ENCODE data around the gene HSPBP1.
A peak's percentile ranks its signal among the peaks of the same experiment; 100 is the strongest.

The HSPBP1 gene

DNA sequence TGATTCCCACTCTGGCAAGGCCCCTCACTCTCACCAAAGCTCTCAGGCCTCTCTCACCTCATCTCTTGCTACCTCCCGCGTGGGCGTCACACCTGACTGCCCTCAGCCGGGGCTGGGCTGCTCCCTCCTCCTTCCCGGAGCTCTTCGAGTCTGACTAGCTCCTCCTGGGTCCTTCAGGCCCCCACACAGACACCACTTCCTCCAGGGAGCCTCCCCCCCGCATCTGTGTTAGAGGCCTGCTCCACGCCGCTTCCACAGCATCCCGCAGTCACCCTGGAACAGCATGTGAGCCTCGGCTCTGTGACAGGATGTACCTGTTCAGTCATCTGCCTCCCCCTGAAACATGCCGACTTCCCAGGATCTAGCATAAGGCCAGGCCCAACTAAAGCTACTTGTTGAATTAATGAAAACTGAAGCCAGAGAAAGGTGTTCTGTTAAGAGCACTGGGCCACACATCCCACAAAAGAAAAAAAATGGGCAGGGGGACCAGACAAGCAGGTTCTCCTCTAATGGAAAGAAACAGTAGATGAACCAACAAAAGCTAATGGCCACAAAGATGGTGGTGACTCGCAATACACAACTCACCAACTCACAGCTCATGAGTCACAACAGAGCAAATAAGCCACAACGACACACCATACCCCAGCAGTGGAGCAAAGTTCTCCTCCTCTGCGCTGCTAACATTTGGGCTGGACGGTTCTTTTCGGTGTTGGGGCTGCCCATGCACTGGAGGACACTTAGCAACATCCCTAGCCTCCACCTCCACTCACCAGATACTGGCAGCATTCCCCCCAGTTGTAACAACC lies 24.1 kb downstream of the HSPBP1 start:
- Mint-ChIP-seq H3K4me1 (peaks cover 79% of the 10 kb centered on the region), H3K36me3 (peaks cover 74% of the 10 kb centered on the region), H3K4me3 (peak overlapping the region; percentile 99), H3K27ac (peak overlapping the region; percentile 99), H3K9me3 (no peaks in the 10 kb centered on the region)
- DNase-seq (ENCODE audit: low spot score in 2 of 2) (peak; percentile 32 to 71), ATAC-seq (peak; percentile 47)

DNA sequence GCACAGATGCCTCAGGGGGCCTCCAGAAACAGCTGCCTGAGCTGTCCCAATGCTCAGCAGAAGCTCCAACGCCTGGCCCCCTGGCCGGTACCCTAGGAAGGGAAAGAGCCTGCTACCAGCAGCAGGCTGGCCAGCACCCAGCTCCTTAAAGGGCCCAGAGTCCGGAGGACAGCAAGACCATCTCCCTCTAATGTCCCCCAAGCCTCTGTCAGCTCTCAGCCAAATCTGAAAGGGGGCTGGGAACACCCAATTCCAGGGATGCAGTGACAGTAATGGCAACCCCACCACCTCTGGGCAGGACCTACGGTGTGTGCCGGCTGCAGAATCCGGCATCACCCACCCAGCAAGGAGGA lies 25.3 kb downstream of the HSPBP1 start:
- Mint-ChIP-seq H3K9me3 (no peaks in the 10 kb centered on the region), H3K36me3 (peaks cover 84% of the 10 kb centered on the region), H3K4me3 (peak overlapping the region; percentile 99), H3K4me1 (peaks cover 75% of the 10 kb centered on the region), H3K27ac (peak overlapping the region; percentile 99)
- no peak for ATAC-seq
- DNase-seq (ENCODE audit: low spot score in 2 of 2), result no peak

DNA sequence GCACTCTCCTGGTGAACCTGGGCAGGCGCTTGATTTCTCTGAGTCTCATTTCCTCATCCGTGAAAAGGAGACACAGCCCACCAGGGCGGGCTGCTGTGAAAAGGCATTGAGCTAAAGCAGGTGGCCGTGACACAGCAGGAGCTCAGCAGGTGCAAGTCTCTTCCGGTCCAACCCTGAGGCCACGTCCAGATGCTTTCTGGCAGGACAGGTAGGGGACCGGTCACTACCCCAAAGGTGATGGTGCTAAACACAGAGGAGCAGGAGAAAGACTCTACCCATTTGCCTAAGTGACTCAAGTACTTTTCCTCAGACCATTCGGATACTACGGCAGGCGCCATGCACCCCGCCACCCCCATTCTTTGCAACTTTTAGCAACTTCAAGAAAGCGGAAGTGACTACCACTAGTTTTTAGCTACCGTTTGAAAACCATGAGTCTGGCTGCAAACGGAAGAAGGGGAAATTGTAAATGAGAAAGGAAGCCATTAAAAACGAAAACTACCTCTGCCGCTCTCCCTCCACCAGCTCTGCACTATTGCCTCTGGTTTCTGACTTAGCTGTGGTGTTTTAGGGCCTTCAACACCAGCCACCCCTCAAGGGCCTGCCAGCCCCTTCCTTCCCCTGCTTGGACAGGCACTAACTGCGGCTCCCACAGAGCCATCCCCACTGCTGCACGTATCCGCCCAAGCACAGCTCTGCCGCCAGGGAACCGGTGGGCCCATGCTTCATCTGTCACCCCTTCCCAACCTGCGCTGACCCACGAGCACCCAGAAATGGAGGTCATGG lies 25.9 kb downstream of the HSPBP1 start:
- H3K36me3 Mint-ChIP-seq, result peaks cover 84% of the 10 kb centered on the region
- H3K4me1 Mint-ChIP-seq, result peaks cover 75% of the 10 kb centered on the region
- ATAC-seq, result peak; percentile 33

DNA sequence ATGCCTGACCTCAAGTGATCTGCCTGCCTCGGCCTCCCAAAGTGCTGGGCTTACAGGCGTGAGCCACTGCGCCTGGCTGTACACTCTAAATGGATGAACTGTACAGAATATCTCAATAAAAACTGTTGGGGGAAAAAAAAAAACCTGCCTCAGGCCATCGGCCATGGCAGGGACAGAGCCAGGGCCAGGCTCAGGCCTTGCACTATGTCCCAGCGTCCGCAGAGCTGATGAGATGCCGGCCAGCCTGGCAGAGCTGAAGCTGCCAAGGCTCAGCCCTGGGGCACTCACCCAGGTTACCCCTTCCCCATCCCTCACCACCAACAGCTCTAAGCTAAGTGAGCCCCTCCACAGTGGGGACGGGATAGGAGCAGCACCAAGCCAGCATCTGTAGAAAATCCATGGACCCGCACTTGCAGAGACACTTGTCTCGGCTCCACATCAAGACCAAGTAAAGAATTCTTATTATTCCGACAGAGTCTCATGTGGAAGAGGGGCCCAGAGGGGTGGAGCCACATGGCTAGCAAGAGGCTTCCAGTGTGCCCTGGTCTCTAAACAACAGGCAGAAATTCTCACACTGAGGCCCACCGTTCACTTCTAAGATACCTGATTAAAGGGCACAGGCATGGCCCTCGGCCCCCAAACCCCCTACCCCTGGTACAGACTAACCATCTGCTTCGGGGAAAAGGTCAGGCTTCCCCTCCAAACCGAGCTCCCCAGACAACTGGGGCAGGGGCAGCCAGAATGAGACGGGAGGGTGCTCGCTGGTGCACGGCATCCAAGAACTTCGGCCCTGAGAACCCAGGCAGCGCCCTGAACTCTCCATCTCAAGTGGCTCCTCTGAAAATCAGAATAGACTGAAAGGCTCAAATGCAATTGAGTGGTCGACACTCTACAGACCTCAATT lies 26.9 kb downstream of the HSPBP1 start:
- Mint-ChIP-seq H3K4me3 (peak overlapping the region; percentile 99), H3K4me1 (peaks cover 86% of the 10 kb centered on the region), H3K27ac (peak overlapping the region; percentile 99), H3K9me3 (no peaks in the 10 kb centered on the region), H3K36me3 (peaks cover 86% of the 10 kb centered on the region)
- ATAC-seq, result no peak
- no peak for DNase-seq (ENCODE audit: low spot score in 2 of 2)

More for the DNA sequence above, 25.9 kb downstream of the HSPBP1 start:
- Mint-ChIP-seq H3K27ac (peak overlapping the region; percentile 99), H3K9me3 (no peaks in the 10 kb centered on the region), H3K4me3 (peak overlapping the region; percentile 99)
- DNase-seq (ENCODE audit: low spot score in 2 of 2), result peak; percentile 31 to 80

DNA sequence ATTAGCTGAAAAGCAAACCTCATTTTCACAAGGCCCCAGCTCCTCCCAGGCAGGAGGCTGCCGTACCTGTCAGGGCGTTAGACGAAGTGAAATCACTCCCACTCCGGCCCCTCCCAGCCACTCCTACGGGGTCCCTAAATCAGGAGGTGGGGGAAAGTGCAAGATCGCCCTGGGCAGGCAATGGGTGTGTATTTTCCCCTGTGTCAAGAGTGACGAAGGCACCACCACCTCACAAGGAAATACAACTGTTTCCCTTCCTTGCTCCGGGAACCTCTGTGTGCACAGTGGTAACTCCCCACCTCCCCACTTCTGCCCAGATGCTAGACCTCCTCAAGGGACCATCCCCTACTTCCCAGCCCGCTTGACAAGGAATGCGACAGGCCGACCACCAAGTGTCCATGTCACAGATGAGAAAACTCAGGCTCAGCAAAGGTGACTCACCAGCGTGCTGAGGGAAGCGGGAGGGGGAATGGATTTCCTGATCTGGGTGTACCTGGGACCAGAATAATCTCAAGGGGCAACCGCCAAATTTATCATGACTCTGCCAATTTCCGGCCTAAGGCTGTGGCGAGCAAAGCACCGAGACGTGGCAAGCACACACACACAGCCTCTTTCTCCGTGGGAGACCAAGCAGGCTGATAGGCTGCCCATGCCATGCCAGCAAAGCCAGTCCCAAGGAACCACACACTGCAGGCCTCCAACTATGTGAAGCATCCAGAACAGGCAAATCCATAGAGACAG lies 28.4 kb downstream of the HSPBP1 start:
- Mint-ChIP-seq H3K36me3 (peaks cover 80% of the 10 kb centered on the region), H3K4me3 (peak overlapping the region; percentile 99), H3K9me3 (no peaks in the 10 kb centered on the region), H3K27ac (peak overlapping the region; percentile 99), H3K4me1 (peaks cover 73% of the 10 kb centered on the region)
- ATAC-seq (peak; percentile 62), DNase-seq (ENCODE audit: low spot score in 2 of 2) (peak; percentile 27 to 63)

DNA sequence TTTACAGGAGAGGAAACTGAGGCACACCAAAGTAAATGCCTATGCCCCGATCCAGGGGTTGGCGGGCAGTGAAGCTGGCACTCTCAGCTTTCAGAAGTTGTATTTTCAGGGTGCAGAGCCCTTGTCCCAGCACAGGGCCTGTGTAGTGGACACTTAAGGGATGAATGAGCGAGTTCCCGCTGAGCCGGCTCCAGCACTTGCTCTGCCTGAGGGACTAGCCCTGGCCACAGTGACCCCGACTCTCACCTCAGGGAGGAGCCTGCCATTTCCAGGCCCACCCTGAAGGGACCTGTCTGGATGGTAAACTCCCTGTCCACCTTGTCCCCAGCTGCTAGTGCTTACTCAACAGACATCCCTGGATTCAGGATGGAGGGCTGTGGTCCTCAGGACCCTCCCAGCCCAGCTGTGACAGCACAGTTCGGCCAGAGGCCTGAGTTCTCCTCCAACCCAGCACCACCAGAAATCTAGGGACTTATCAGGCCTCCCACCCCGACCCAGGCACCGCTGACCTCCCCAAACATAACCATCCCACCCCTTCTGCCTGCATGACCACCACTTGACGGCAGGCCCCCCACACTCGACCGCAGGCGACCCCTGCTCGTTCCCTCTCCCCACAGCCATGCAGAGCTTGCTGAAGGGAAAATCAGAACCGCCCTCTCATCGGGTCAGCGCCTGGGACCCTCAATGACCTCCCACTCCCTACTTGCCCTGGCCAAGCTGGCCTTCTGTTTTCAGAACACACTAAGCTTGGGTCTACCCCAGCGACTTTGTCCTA lies 29.5 kb downstream of the HSPBP1 start:
- no peaks in the 10 kb centered on the region for H3K9me3 Mint-ChIP-seq
- H3K27ac Mint-ChIP-seq, result peak overlapping the region; percentile 99
- peaks cover 80% of the 10 kb centered on the region for H3K36me3 Mint-ChIP-seq
- peak overlapping the region; percentile 99 for H3K4me3 Mint-ChIP-seq
- DNase-seq (ENCODE audit: low spot score in 2 of 2) (no peak), ATAC-seq (no peak)
- H3K4me1 Mint-ChIP-seq, result peaks cover 62% of the 10 kb centered on the region

DNA sequence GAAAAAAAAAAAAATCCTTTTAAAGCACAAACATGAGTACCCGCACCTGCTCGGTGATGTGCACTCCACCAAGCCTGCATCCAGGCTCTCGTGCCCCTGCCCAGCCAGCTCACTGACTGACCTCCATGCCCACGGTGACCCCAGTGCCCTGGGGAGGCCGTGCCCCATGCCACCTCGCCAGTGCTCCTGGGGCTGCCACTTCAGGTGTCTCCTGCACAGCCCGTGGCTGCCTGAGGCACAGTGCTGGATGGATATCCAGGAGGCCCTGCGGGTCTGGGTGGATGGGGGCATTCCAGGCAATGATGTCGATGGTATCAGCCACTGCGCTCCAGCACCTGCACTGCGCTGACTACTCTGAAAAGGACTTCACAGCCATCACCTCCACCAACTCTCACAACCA lies 30.1 kb downstream of the HSPBP1 start:
- no peak for ATAC-seq
- no peak overlapping the region for H3K27ac Mint-ChIP-seq

DNA sequence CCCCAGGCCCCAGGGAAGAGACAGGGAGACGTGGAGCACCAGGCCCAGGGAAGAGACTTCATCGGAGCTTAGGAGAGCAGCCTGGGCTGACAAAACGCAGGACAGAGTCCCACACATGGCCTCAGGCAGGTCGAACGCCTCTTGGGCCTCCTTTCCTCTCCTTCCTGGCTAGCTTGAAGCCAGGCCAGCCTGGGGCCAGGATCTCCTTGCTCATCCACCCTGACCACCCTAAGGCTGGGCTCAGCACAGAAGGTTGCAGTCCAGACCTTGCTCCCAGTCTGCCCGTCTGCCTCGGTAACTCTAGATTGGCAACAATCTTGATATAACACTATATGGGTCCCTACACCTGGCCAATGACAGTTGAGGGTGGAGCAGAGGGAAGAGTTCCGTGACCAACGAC lies 31.2 kb downstream of the HSPBP1 start:
- H3K4me3 Mint-ChIP-seq, result no peak overlapping the region
- DNase-seq (ENCODE audit: low spot score in 2 of 2) (no peak), ATAC-seq (no peak)
- peaks cover 87% of the 10 kb centered on the region for H3K36me3 Mint-ChIP-seq
- H3K27ac Mint-ChIP-seq, result peak overlapping the region; percentile 87
- peaks cover 51% of the 10 kb centered on the region for H3K4me1 Mint-ChIP-seq
- no peaks in the 10 kb centered on the region for H3K9me3 Mint-ChIP-seq

More for the DNA sequence above, 30.1 kb downstream of the HSPBP1 start:
- H3K9me3 Mint-ChIP-seq, result no peaks in the 10 kb centered on the region
- no peak for DNase-seq (ENCODE audit: low spot score in 2 of 2)
- peaks cover 80% of the 10 kb centered on the region for H3K36me3 Mint-ChIP-seq
- no peak overlapping the region for H3K4me3 Mint-ChIP-seq
- H3K4me1 Mint-ChIP-seq, result peaks cover 56% of the 10 kb centered on the region

DNA sequence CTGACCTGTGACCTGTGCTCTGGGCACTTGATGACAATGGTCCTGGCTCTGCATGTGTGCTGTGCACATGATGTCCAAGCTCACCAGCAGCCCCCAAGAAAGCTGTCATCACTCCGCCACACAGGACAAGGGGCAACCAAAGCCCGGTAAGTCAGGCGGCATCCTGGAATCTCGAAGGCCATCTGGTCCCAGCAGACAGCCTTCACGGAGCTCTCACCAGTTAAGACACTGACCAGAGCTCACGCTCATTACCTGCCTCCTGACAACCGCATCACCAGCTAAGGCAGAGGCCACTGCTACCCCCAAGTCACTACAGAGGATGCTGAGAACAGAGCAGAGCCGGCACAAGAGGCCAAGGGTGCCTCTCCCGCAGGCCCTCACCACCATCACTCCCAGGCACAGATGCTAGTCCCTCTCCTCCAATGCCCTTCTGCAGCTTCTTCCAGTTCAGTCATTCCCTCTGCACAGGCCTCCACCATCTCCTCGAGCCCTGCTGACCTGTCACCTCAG lies 31.7 kb downstream of the HSPBP1 start:
- H3K36me3 Mint-ChIP-seq, result peaks cover 87% of the 10 kb centered on the region

DNA sequence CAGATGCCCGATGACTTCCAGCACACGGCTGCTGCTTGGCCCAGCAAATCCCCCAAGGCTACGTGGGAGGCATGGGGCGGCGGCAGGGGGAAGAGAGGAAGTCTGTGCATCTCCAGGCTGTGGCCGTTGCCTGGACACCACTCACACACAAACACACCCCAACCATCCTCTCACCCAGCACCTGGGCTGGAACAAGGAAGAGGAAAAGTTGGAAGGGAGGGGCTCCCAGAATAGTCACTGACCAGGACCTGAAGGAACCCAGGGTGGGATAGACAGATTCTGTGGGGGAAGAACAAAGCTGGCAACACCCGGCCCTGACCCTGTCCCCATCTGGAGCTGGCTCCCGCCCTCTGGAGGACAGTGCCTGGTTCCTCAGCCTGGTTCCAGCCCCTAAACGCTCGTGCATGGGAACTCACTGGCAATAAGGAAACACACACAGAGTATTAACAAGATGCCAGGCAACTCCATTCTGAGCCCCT lies 32.2 kb downstream of the HSPBP1 start:
- no peak overlapping the region for H3K27ac Mint-ChIP-seq
- H3K36me3 Mint-ChIP-seq, result peaks cover 88% of the 10 kb centered on the region
- no peaks in the 10 kb centered on the region for H3K9me3 Mint-ChIP-seq
- H3K4me1 Mint-ChIP-seq, result peaks cover 44% of the 10 kb centered on the region
- DNase-seq (ENCODE audit: low spot score in 2 of 2), result no peak
- ATAC-seq, result no peak
- H3K4me3 Mint-ChIP-seq, result no peak overlapping the region

More for the DNA sequence above, 31.7 kb downstream of the HSPBP1 start:
- ATAC-seq (no peak), DNase-seq (ENCODE audit: low spot score in 2 of 2) (no peak)
- H3K9me3 Mint-ChIP-seq, result no peaks in the 10 kb centered on the region
- peaks cover 46% of the 10 kb centered on the region for H3K4me1 Mint-ChIP-seq
- H3K27ac Mint-ChIP-seq, result peak overlapping the region; percentile 87
- H3K4me3 Mint-ChIP-seq, result no peak overlapping the region

DNA sequence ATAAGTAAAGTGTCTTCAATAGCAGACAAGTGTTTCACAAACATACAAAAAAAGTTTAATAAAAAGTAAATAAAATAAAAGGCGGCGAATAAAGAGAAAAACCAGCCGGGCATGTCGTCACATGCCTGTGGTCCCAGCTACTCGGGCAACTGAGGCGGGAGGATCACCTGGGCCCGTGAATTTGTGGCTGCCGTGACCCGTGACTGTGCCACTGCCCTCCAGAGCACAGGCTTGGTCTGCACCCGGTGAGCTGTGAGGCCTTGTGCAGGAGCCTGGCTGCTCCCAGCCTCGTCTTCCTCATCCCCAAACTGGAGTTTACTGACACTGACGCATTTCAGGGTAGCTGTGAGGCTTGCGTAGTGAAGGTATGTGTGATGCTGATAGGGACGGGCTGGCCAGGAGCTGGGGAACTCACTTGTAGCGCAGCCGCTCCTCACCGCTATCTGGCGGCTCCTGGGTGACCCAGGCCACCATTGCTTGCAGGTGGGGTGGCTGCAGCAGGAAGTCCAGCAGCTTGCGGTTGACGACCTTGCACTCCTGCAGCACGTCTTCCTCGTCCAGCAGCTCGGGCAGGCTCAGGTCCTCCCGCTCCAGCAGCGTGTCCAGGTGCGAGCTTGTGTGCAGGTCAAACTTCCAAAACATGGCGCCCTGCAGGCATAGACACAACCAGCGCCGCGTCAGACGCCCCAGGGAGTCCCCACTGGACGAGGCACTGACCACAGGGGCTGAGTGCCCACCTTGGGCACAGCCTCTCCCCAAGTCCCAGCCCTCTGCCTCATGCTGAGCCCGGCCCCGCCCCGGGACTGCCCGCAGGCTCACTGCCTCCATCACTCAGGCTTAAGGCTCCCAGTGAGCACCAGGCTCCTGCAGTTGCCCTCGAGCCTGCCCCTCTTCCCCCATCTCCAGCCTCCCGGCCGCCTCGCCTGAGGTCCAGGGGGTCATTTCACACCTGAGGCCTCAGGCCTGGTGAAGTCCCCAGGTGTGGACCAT lies 33.2 kb downstream of the HSPBP1 start:
- no peak overlapping the region for H3K27ac Mint-ChIP-seq
- peaks cover 88% of the 10 kb centered on the region for H3K36me3 Mint-ChIP-seq
- H3K4me3 Mint-ChIP-seq, result no peak overlapping the region
- DNase-seq (ENCODE audit: low spot score in 2 of 2) (no peak), ATAC-seq (no peak)
- H3K9me3 Mint-ChIP-seq, result no peaks in the 10 kb centered on the region
- peaks cover 42% of the 10 kb centered on the region for H3K4me1 Mint-ChIP-seq

DNA sequence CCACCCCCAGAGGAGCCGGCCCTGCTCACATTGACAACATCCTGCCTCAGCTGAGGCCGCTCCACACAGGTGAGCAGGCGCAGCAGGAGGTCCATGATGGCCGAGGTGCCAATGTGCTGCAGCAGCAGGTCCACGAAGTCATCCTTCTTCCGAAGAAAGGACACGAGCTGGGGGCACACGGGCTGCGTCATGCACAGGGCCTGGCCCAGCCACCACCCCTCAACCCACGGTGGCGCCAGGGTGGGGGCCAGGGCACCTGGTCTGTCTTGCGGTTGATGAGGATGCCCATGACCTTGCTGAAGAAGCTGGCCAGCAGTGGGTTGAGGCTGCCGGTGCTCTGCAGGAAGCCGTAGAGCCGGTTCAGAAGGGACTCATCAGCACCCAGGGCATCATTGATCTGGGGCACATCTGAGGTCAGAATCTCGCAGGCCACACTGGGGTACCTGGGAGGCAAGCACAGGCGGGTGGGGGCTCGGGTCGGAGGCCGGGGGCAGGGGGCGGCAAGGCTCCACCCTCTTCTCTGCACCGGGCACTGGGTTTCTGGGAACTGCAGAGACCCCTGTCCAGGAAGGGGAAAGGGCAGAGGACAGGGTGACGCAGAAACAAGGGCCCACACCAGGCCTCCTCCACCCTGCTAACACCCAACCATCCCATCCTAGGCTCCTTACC lies 34.5 kb downstream of the HSPBP1 start:
- DNase-seq (ENCODE audit: low spot score in 2 of 2) (no peak), ATAC-seq (no peak)
- no peak overlapping the region for H3K4me3 Mint-ChIP-seq
- no peaks in the 10 kb centered on the region for H3K9me3 Mint-ChIP-seq
- H3K4me1 Mint-ChIP-seq, result peaks cover 28% of the 10 kb centered on the region
- peaks cover 88% of the 10 kb centered on the region for H3K36me3 Mint-ChIP-seq
- H3K27ac Mint-ChIP-seq, result peak overlapping the region; percentile 36

All from stimulated activated effector memory CD8-positive, alpha-beta T cell treated with anti-CD3 and anti-CD28 coated beads, Interleukin-12 subunit alpha, Interleukin-12 subunit beta, amount 100 ng/mL, for 72 hours (primary cell).